Colonic mucosa (tissue), 4 donors: ENCODE results near the gene BCL6. TPM values are rescaled to one million over a fixed set of nuclear protein-coding genes. Genes with fewer than 3 reads are reported as not detected.

Source experiments
- DNase-seq: peaks from one replicate; pipeline ENCODE4 v3.0.0-alpha.2; 2020
- H3K27ac ChIP-seq: fragments of 200-600 bp; one replicate; pipeline ENCODE4 v1.8.0; 2021
- H3K27me3 ChIP-seq: fragments of 200-600 bp; one replicate; pipeline ENCODE4 v1.8.0; 2021
- H3K36me3 ChIP-seq: fragments of 200-600 bp; one replicate; pipeline ENCODE4 v1.8.0; 2021
- H3K4me1 ChIP-seq: fragments of 200-600 bp; one replicate; pipeline ENCODE4 v1.8.0; 2021; ENCODE audit warnings: mild to moderate bottlenecking
- H3K4me3 ChIP-seq: fragments of 200-600 bp; one replicate; pipeline ENCODE4 v1.8.0; 2021
- H3K9ac ChIP-seq, 2 donors: one replicate each; pipeline ENCODE4 v1.7.0; 2013; ENCODE audit warnings: control low read depth in 2 of 2, low read depth in 2 of 2, low read length in 2 of 2
- H3K9me3 ChIP-seq: fragments of 200-600 bp; one replicate; pipeline ENCODE4 v1.8.0; 2021
- CTCF ChIP-seq: fragments of 200-600 bp; IDR thresholded peaks from one replicate; pipeline ENCODE4 v1.8.0; 2022; ENCODE audit warnings: antibody characterized with exemption, mild to moderate bottlenecking
- intact Hi-C: fragments of 100-400 bp; cut with DNase I; formaldehyde crosslinking; loops from one replicate; pipeline ENCODE4 v1.14.1; 2022
- total RNA-seq, 2 donors: library from RNA; stranded (reverse); fragmentation: NEBNext Ultra II Directional in 1 of 2; extraction: Animal tissue kit (Norgen Biotek cat#: 25700) in 1 of 2; gene quantifications; one replicate each; pipeline ENCODE4 v1.2.1, GENCODE V29; 2021
- donor health status: healthy.
- donor health status: DM: no; HTN: no; CAD: no.
- donor health status: DM: no; HTN: no; CAD: no.

Gene BCL6
- total RNA-seq, 2 donors from 2014 or later = 8.8 to 30.2 TPM

- no peaks in the 10 kb centered on the region for H3K36me3 ChIP-seq
- H3K27me3 ChIP-seq = no peaks in the 10 kb centered on the region
- no peaks in the 10 kb centered on the region for H3K4me1 ChIP-seq
- no peaks in the 10 kb centered on the region for H3K9me3 ChIP-seq
- TF ChIP-seq CTCF = peak; percentile 91
- DNase-seq = peak; percentile 76
- intact Hi-C loops = loop anchor here (5.0 to 10.0 kb wide), 2 partner anchors 400 to 497 kb away; no protein-coding TSS in a partner anchor
- H3K27ac ChIP-seq = no peak overlapping the region
- H3K4me3 ChIP-seq = no peak overlapping the region
- no peak overlapping the region for H3K9ac ChIP-seq
Observed at GRCh38 chr3:187714404-187714979, 30.8 kb downstream of the BCL6 start.

GRCh38 chr3:187713504-187713903 is 31.8 kb downstream of the BCL6 start:
- Histone ChIP-seq H3K9ac (no peak overlapping the region), H3K36me3 (no peaks in the 10 kb centered on the region), H3K27ac (no peak overlapping the region), H3K4me1 (no peaks in the 10 kb centered on the region), H3K27me3 (no peaks in the 10 kb centered on the region), H3K4me3 (no peak overlapping the region), H3K9me3 (no peaks in the 10 kb centered on the region)
- DNase-seq = no peak
- TF ChIP-seq CTCF = no peak
- intact Hi-C loops = loop anchor here (5.0 to 10.0 kb wide), 2 partner anchors 399 to 496 kb away; no protein-coding TSS in a partner anchor

GRCh38 chr3:187709155-187709554 is 36.1 kb downstream of the BCL6 start:
- no peak overlapping the region for H3K9ac ChIP-seq
- no peaks in the 10 kb centered on the region for H3K27me3 ChIP-seq
- no peak for TF ChIP-seq CTCF
- DNase-seq = no peak
- H3K27ac ChIP-seq = no peak overlapping the region
- H3K4me3 ChIP-seq = no peak overlapping the region
- intact Hi-C loops = no loop called here
- no peaks in the 10 kb centered on the region for H3K4me1 ChIP-seq
- no peaks in the 10 kb centered on the region for H3K36me3 ChIP-seq
- no peaks in the 10 kb centered on the region for H3K9me3 ChIP-seq

GRCh38 chr3:187708696-187709095 is 36.6 kb downstream of the BCL6 start:
- no peak overlapping the region for H3K9ac ChIP-seq
- H3K27ac ChIP-seq = no peak overlapping the region
- TF ChIP-seq CTCF = no peak
- H3K27me3 ChIP-seq = no peaks in the 10 kb centered on the region
- no peak overlapping the region for H3K4me3 ChIP-seq
- DNase-seq = no peak
- intact Hi-C loops = no loop called here
- H3K36me3 ChIP-seq = no peaks in the 10 kb centered on the region
- H3K4me1 ChIP-seq = no peaks in the 10 kb centered on the region
- no peaks in the 10 kb centered on the region for H3K9me3 ChIP-seq

GRCh38 chr3:187706971-187707370 is 38.3 kb downstream of the BCL6 start:
- H3K36me3 ChIP-seq = no peaks in the 10 kb centered on the region
- no peak overlapping the region for H3K9ac ChIP-seq
- no peaks in the 10 kb centered on the region for H3K27me3 ChIP-seq
- no peak overlapping the region for H3K4me3 ChIP-seq
- no peak for DNase-seq
- no peaks in the 10 kb centered on the region for H3K4me1 ChIP-seq
- no peak for TF ChIP-seq CTCF
- intact Hi-C loops = no loop called here
- no peaks in the 10 kb centered on the region for H3K9me3 ChIP-seq
- no peak overlapping the region for H3K27ac ChIP-seq
